ENCODE measurements around the gene EIF3M.

- TF ChIP-seq STAT1 (IDR thresholded peaks at IDR 0.05; ENCODE audit: unreplicated experiment) = no peak
- TF ChIP-seq CTCF (conservative IDR thresholded peaks at IDR 0.05; ENCODE audit: low read depth in 2 of 2) = no peak
- no peak for TF ChIP-seq POLR2AphosphoS5 (IDR thresholded peaks at IDR 0.05; ENCODE audit: low read depth)
- TF ChIP-seq JUNB (IDR thresholded peaks at IDR 0.05; ENCODE audit: unreplicated experiment) = no peak
- no peak for TF ChIP-seq EZH2phosphoT487 (IDR thresholded peaks at IDR 0.05; ENCODE audit: unreplicated experiment)
- no peak for TF ChIP-seq REST (IDR thresholded peaks at IDR 0.05; ENCODE audit: unreplicated experiment)
- no peak for TF ChIP-seq ZNF462 (CRISPR knock-in tag; IDR thresholded peaks at IDR 0.05)
Observed at GRCh38 chr11:32581556-32581955, 2.1 kb upstream of the EIF3M start.
